Right lobe of liver (tissue), 6 donors: ENCODE results near the gene SENP2. TPM values are rescaled to one million over a fixed set of nuclear protein-coding genes. Genes with fewer than 3 reads are reported as not detected.
A peak's percentile ranks its signal among the peaks of the same experiment; 100 is the strongest.

Experiments used
- ATAC-seq, 4 donors: fragments of 200-7000 bp; cut with Tn5 transposase; one replicate each; pipeline ENCODE4 v1.9.1; 2020; ENCODE audit warnings: mild to moderate bottlenecking in 4 of 4, moderate library complexity in 4 of 4
- DNase-seq, 3 donors: peaks; one replicate each; pipeline ENCODE4 v3.0.0-alpha.2; 2020
- H3K27ac ChIP-seq, 3 donors: fragments of 200-600 bp; one replicate each; pipeline ENCODE4 v1.8.0; 2022
- H3K27me3 ChIP-seq, 2 donors: fragments of 200-600 bp; one replicate each; pipeline ENCODE4 v1.8.0; 2022
- H3K36me3 ChIP-seq, 4 donors: fragments of 200-600 bp; sonication (generic) in 1 of 4; one replicate each; pipeline versions ENCODE4 v1.5.1 to v1.8.0; 2017 to 2022; ENCODE audit warnings: control low read depth in 1 of 4
- H3K4me1 ChIP-seq, 4 donors: fragments of 200-600 bp; sonication (generic) in 1 of 4; one replicate each; pipeline versions ENCODE4 v1.5.1 to v1.8.0; 2017 to 2022; ENCODE audit warnings: control low read depth in 1 of 4
- H3K4me3 ChIP-seq, 3 donors: fragments of 200-600 bp; one replicate each; pipeline ENCODE4 v1.8.0; 2022
- H3K9me3 ChIP-seq, 4 donors: fragments of 200-600 bp; sonication (generic) in 1 of 4; one replicate each; pipeline versions ENCODE4 v1.5.1 to v1.8.0; 2017 to 2022; ENCODE audit warnings: control low read depth in 1 of 4
- POLR2A ChIP-seq: fragments of 450-650 bp; IDR thresholded peaks from one replicate; pipeline ENCODE4 v1.6.1; 2017; ENCODE audit warnings: antibody characterized with exemption, mild to moderate bottlenecking
- WGBS: methylation state at CpG from one replicate; pipeline ENCODE4 v1.1.6; 2018; ENCODE audit warnings: low coverage, low lambda C conversion rate; ENCODE audit not compliant: insufficient coverage; ENCODE audit errors: missing lambda C conversion rate; 5-methylcytosine and 5-hydroxymethylcytosine counted together
- intact Hi-C, 2 donors: fragments of 100-400 bp; cut with DNase I; formaldehyde crosslinking; loops; one replicate each; pipeline versions ENCODE4 v1.11.2 to v1.14.1; 2022
- total RNA-seq, 6 experiments: library from RNA; depleted of rRNA in 2 of 6; stranded (reverse); fragments of >200 nt in 2 of 6; fragmentation: NEBNext Ultra II Directional in 3 of 6; extraction: Animal tissue kit (Norgen Biotek cat#: 25700) in 3 of 6; gene quantifications; one replicate each; pipeline versions ENCODE4 v1.1.0 to v1.2.4, GENCODE V29; 2016 to 2023
- TF ChIP-seq, protein P1 (sequence below), 4 donors: fragments of 200-600 bp in 3 of 4; fragments of 450-650 bp in 1 of 4; IDR thresholded peaks; one replicate each; pipeline versions ENCODE4 v1.5.1 to v1.8.0; 2016 to 2022; ENCODE audit warnings: antibody characterized with exemption in 4 of 4, mild to moderate bottlenecking in 2 of 4
- donor health status: DM: no; HTN: yes; CAD: no.
- donor health status: DM: no; HTN: no; CAD: no.
- donor health status: DM: no; HTN: no; CAD: no.
- donor health status: DM: no; HTN: yes; CAD: no.
- donor health status: DM: no; HTN: yes; CAD: no.

The SENP2 gene
- total RNA-seq, 6 experiments from 2014 or later, result 7.8 to 26.8 (median 17.8) TPM

GRCh38 chr3:185582236-185582635 is 3.9 kb upstream of the SENP2 start:
- Histone ChIP-seq H3K27ac (no peak overlapping the region), H3K27me3 (no peaks in the 10 kb centered on the region), H3K9me3 (no peaks in the 10 kb centered on the region), H3K4me1 (peaks cover 0 to 5% (median 4%) of the 10 kb centered on the region in 4 donors), H3K36me3 (no peaks in the 10 kb centered on the region), H3K4me3 (no peak overlapping the region)
- no peak for DNase-seq
- intact Hi-C loops, result no loop called here
- WGBS, result 87% methylated on average over 3 of the region's 3 CpGs
- no peak for ATAC-seq
- TF ChIP-seq, protein P1, sequence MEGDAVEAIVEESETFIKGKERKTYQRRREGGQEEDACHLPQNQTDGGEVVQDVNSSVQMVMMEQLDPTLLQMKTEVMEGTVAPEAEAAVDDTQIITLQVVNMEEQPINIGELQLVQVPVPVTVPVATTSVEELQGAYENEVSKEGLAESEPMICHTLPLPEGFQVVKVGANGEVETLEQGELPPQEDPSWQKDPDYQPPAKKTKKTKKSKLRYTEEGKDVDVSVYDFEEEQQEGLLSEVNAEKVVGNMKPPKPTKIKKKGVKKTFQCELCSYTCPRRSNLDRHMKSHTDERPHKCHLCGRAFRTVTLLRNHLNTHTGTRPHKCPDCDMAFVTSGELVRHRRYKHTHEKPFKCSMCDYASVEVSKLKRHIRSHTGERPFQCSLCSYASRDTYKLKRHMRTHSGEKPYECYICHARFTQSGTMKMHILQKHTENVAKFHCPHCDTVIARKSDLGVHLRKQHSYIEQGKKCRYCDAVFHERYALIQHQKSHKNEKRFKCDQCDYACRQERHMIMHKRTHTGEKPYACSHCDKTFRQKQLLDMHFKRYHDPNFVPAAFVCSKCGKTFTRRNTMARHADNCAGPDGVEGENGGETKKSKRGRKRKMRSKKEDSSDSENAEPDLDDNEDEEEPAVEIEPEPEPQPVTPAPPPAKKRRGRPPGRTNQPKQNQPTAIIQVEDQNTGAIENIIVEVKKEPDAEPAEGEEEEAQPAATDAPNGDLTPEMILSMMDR (IDR thresholded peaks at IDR 0.05), result no peak
- TF ChIP-seq POLR2A, result no peak

- 17% methylated on average over 3 of the region's 3 CpGs for WGBS
- no peak overlapping the region for H3K27ac ChIP-seq
- H3K4me1 ChIP-seq, result peaks cover 0 to 9% (median 5%) of the 10 kb centered on the region in 4 donors
- intact Hi-C loops, result no loop called here
- H3K9me3 ChIP-seq, result no peaks in the 10 kb centered on the region
- H3K4me3 ChIP-seq, result no peak overlapping the region
- DNase-seq, result no peak
- H3K36me3 ChIP-seq, result no peaks in the 10 kb centered on the region
- no peaks in the 10 kb centered on the region for H3K27me3 ChIP-seq
- TF ChIP-seq, protein P1 (IDR thresholded peaks at IDR 0.05), result no peak
- no peak for TF ChIP-seq POLR2A
- no peak for ATAC-seq
These were observed 3.2 kb upstream of the SENP2 start for GRCh38 chr3:185582871-185583270.

GRCh38 chr3:185583925-185584324 is 2.2 kb upstream of the SENP2 start:
- Histone ChIP-seq H3K9me3 (no peaks in the 10 kb centered on the region), H3K4me1 (peaks cover 0 to 16% (median 5%) of the 10 kb centered on the region in 4 donors), H3K4me3 (no peak overlapping the region), H3K36me3 (no peaks in the 10 kb centered on the region), H3K27me3 (no peaks in the 10 kb centered on the region), H3K27ac (no peak overlapping the region)
- TF ChIP-seq POLR2A, result no peak
- TF ChIP-seq, protein P1 (IDR thresholded peaks at IDR 0.05), result no peak
- no peak for DNase-seq
- 69% methylated on average over 5 of the region's 6 CpGs for WGBS
- no peak for ATAC-seq
- intact Hi-C loops, result no loop called here

DNA sequence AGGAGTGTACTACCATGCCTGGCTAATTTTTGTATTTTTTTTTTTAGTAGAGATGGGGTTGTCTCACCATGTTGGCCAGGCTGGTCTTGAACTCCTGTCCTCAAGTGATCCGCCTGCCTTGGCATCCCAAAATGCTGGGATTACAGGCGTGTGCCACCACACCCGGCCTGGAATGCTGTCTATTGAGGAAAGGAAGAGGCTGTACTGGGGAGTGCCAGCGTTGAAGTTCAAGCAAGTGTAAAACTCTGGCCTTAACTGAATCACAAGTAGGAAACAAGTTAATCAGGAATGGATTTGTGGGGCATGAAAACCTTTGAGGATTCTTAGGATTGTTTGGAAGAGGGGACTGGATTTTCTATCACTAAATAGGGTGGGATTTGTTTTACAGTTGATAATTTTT is 1.4 kb upstream of the SENP2 start:
- H3K9me3 ChIP-seq, result no peaks in the 10 kb centered on the region
- H3K36me3 ChIP-seq, result no peaks in the 10 kb centered on the region
- H3K4me3 ChIP-seq, result no peak overlapping the region
- H3K4me1 ChIP-seq, result peaks cover 0 to 23% (median 5%) of the 10 kb centered on the region in 4 donors
- no peak overlapping the region for H3K27ac ChIP-seq
- H3K27me3 ChIP-seq, result no peaks in the 10 kb centered on the region
- WGBS, result 83% methylated on average over 4 of the region's 4 CpGs
- intact Hi-C loops, result no loop called here
- TF ChIP-seq, protein P1 (IDR thresholded peaks at IDR 0.05), result no peak
- TF ChIP-seq POLR2A, result no peak
- ATAC-seq (no peak), DNase-seq (no peak)

DNA sequence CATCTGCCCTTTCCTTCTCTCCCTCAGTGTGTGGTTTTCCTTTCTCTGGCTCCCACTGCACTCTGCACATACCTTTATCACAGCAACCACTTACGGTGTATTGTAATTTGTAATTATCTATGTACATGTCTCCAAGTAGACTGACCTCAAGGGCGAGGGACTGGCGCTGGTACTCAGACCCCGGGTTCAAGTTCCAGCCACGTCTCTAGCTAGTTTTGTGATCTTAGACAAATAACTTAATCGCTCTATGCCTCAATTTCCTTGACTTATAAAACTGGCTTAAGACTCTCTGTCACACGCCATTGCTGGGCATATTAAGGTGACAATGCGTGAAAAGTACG is 607 bp upstream of the SENP2 start:
- WGBS, result 18% methylated on average over 9 of the region's 9 CpGs
- peaks cover 0 to 29% (median 5%) of the 10 kb centered on the region in 4 donors for H3K4me1 ChIP-seq
- peak overlapping the region; percentile 78 to 100 (median 91) for H3K4me3 ChIP-seq
- intact Hi-C loops, result no loop called here
- TF ChIP-seq, protein P1 (IDR thresholded peaks at IDR 0.05), result no peak
- TF ChIP-seq POLR2A, result no peak
- peak overlapping the region in 2 of 3 donors; percentile 98 to 99 for H3K27ac ChIP-seq
- DNase-seq, result no peak
- peaks cover 0 to 3% (median 0%) of the 10 kb centered on the region in 4 donors for H3K36me3 ChIP-seq
- no peaks in the 10 kb centered on the region for H3K9me3 ChIP-seq
- H3K27me3 ChIP-seq, result no peaks in the 10 kb centered on the region
- ATAC-seq, result no peak
